OCI-LY1 (cell line): ENCODE measurements around the gene B4GALT6.

Source experiments
- CTCF ChIP-seq: fragments of 200-600 bp; sonication (generic), shearing (Covaris generic); IDR thresholded peaks from 2 replicates; pipeline ENCODE4 v1.5.1; 2017; ENCODE audit warnings: mild to moderate bottlenecking, antibody characterized with exemption, low read length, moderate library complexity, mixed read lengths
- EZH2 ChIP-seq: fragments of 200-600 bp; sonication (generic), shearing (Covaris generic); IDR thresholded peaks from 2 replicates; pipeline ENCODE4 v1.8.0; 2017; ENCODE audit warnings: borderline replicate concordance, mixed run types, mild to moderate bottlenecking, antibody characterized with exemption, low read length, moderate library complexity, mixed read lengths

- TF ChIP-seq CTCF = no peak
- no peak for TF ChIP-seq EZH2
Measured at GRCh38 chr18:31683968-31684278, 458 bp downstream of the B4GALT6 start.
